HG03565 (cell line): ENCODE data around the gene SLC6A8.
"Not testable (repeated sequence)": the region's sequence is repeated elsewhere in the genome, so short reads cannot be mapped to it uniquely, and the experiment has no call there.

Source experiments
- ATAC-seq: cut with Tn5 transposase; IDR thresholded peaks from one replicate; pipeline ENCODE4 v1.9.1; 2021; ENCODE audit warnings: mild to moderate bottlenecking, moderate library complexity; ENCODE audit not compliant: unreplicated experiment

Gene SLC6A8

GRCh38 chrX:153728951-153729631 is 41.4 kb downstream of the SLC6A8 start:
- ATAC-seq = no peak

- not testable (repeated sequence) for ATAC-seq
Measured at GRCh38 chrX:153730115-153730514, 42.4 kb downstream of the SLC6A8 start.

- ATAC-seq = no peak
Measured at GRCh38 chrX:153731117-153731844, 43.6 kb downstream of the SLC6A8 start.

GRCh38 chrX:153731845-153732215 is 44.1 kb downstream of the SLC6A8 start:
- ATAC-seq = no peak

GRCh38 chrX:153732401-153732800 is 44.7 kb downstream of the SLC6A8 start:
- no peak for ATAC-seq

- ATAC-seq = no peak
Measured at GRCh38 chrX:153733651-153734240, 46.0 kb downstream of the SLC6A8 start.

DNA sequence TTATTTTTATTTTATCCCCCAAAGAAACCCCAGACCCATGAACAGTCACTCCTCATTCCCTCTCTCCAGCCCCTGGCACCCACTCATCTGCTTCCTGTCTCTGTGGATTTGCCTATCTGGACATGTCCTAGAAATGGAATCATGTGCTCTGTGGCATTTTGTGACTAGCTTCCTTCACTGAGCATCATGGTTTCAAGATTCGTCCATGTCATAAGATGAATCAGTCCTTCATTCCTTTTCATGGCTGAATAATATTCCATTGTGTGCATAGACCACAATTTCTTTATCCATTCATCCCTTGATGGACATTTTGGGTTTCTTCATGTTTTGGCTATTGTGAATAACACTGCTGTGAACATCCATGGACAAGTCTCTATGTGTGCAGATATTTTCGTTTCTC is 47.1 kb downstream of the SLC6A8 start:
- ATAC-seq = no peak

- ATAC-seq = no peak
Measured at GRCh38 chrX:153735274-153735673, 47.5 kb downstream of the SLC6A8 start.

GRCh38 chrX:153736071-153736820 is 48.5 kb downstream of the SLC6A8 start:
- no peak for ATAC-seq

DNA sequence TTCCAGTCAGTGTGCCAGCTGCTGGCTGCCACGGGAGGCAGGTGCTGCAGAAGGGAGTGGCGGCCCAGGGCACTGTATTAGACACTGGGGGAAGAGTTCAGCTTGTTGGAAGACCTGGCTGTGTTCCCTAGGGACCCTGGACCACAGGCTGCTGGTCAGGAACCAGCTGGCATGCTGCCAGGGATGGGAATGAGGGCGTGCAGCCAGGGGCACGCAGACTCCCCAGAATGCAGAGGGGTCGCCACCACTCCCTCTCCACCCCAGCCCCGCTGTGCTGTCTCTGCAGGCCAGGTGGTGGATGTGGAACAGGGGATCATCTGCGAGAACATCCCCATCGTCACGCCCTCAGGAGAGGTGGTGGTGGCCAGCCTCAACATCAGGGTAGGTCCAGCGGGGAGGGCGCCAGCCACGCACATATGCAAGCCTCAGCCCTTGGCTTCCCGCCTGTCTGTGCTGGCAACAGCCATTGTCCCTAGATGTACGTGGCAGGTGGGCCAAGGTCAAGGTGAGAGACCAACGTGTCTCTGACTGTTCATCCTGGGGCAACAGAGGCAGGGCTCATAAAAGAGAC is 49.2 kb downstream of the SLC6A8 start:
- no peak for ATAC-seq

DNA sequence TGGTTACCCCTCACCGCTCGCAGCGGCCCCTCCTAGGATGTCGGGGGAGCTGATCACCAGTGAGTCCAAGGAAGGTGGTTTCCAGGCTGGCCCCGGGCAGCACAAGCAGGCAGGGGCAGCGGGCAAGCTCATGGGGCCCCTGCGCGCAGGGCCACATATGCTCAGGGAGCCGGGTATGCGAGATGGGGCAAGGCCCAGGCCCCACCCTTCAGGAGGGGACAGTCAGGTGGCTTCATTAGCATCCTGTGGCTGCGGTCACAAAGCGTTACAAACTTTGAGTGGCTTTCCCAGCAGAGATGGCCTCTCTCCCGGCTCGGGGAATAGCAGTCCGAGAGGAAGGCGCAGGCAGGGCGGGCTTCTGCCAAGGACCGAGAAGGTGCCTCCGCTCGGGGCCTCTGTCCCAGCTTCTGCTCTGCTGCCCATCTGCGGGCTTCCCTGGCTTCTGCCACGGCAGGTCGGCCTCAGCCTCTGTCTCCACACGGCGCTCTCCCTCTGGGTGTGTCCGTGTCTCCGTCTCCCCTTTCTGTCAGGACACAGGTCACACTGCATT is 50.4 kb downstream of the SLC6A8 start:
- no peak for ATAC-seq

GRCh38 chrX:153739754-153740486 is 52.2 kb downstream of the SLC6A8 start:
- no peak for ATAC-seq

GRCh38 chrX:153740631-153741222 is 53.0 kb downstream of the SLC6A8 start:
- ATAC-seq = no peak

- no peak for ATAC-seq
Measured at GRCh38 chrX:153741446-153741845, 53.7 kb downstream of the SLC6A8 start.

- not testable (repeated sequence) for ATAC-seq
Measured at GRCh38 chrX:153742111-153742510, 54.4 kb downstream of the SLC6A8 start.

DNA sequence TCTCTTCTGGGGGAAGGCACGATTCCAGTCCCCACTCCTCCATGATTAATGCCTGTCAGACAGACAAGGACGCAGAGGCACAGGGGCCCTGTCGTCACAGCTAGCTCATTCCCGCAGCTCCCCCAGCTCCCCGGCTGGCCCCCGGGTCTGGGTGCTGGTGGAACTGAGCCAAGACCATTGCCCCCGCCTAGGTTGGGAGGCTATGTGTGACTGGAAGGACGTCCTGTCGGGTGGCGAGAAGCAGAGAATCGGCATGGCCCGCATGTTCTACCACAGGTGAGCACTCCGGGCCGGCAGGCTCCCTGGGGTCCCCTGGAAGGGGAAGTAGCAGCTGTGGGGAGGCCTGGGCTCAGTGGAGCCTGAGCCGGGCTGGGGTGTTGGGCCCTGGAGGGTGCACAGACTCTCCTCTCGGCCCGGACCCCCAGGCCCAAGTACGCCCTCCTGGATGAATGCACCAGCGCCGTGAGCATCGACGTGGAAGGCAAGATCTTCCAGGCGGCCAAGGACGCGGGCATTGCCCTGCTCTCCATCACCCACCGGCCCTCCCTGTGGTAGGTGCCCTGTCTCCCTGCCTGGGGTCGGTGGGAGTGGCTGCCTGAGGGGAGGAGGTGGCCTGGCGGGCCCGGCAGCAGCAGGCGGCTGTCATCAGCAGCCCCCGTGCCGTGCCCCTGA is 55.2 kb downstream of the SLC6A8 start:
- ATAC-seq = not testable (repeated sequence)

GRCh38 chrX:153743468-153744209 is 55.9 kb downstream of the SLC6A8 start:
- not testable (repeated sequence) for ATAC-seq
